Measurements from ENCODE around the gene TNIK.
"Not testable (repeated sequence)": the region's sequence is repeated elsewhere in the genome, so short reads cannot be mapped to it uniquely, and the experiment has no call there.

TNIK gene

GRCh38 chr3:171445620-171446204 lies 14.5 kb downstream of the TNIK start:
- DNase-seq (ENCODE audit: low read depth) = no peak

GRCh38 chr3:171444001-171444690 lies 16.1 kb downstream of the TNIK start:
- DNase-seq (ENCODE audit: low read depth) = no peak

- no peak for DNase-seq (ENCODE audit: low read depth)
Observed at GRCh38 chr3:171443211-171443957, 16.8 kb downstream of the TNIK start.

DNA sequence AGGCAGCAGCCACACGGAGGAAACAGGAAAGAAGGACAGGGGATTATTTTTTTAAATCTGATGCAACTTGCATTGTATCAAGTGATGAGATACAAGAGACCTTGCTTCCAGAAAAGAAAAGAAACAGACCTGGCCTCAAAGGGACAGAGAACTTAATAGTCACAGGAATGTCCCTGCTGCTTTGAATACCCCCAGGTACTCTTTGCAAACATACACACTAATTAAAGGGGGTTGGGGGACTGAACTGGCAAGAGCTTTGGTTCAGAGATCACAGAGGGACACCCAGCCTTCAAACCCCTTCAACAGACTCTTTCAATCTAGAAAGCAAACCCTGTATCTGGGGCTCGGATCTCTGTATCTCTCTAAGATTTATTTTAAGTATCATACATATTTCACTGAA lies 18.0 kb downstream of the TNIK start:
- no peak for DNase-seq (ENCODE audit: low read depth)

- no peak for DNase-seq (ENCODE audit: low read depth)
Observed at GRCh38 chr3:171441381-171441780, 18.8 kb downstream of the TNIK start.

DNA sequence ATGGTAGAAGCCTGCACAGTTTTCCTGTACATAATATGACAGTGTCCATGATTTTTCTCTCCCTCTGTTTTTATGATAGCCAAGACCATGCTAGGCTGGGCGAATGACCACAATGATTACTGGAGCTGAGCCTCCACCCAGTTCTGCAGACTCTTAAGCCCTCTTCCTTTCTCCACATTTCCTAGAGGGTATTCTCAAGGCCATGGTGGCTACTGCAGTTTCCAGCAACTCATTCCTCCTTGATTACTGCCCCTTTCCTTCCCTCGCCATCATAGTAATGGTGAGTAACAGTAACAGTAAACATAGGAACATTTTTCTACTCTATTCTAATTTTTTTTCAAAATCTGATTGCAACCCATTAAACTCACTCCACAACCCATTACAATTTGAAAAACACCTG lies 20.2 kb downstream of the TNIK start:
- DNase-seq (ENCODE audit: low read depth) = no peak

DNA sequence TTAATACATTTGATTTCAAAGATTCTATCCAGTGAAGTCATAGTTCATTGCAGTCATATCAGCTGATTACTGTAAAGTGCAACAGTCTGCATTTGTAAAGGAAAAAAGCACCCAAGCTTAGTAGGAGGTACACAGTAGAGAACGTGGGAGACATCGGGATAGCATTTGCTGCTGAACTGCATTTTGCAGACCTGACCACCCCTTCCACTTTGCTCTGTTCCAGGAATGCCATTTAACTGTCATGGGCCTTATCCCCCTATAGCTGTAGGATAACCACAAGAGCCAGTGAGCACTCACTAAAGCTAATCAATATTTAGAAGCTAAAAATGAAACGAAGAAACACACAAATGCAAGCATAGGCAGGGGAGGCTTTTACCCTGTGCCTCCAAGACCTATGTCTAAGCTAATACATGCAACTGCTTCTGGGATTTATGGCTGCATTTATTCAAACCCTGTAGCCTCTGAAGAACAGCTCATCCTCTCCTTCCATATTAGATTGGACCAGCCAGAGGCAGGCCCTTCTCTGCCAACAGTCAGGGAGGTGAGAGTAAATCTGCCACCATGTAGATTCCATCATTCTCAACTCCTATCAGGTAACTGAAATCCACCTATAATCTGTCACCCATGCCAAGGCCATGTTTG lies 23.0 kb downstream of the TNIK start:
- no peak for DNase-seq (ENCODE audit: low read depth)

DNA sequence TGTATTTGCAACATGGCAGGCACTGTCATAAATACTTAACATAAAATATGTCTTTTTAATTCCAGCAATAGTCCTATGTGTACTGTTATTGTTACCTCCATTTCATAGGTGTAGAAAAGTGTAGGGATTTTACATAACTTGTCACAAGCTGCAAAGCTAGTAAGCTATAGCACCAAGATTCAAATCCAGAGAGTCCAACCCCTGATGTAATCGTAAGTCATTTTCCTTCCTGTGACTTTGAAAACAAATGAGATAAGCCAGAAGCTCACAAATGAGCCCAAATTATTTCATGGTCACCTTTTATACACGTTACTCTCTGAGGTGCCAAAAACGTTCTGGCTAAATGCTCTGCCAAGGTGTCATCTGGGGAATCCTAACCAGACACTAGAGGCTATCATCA lies 23.8 kb downstream of the TNIK start:
- no peak for DNase-seq (ENCODE audit: low read depth)

DNA sequence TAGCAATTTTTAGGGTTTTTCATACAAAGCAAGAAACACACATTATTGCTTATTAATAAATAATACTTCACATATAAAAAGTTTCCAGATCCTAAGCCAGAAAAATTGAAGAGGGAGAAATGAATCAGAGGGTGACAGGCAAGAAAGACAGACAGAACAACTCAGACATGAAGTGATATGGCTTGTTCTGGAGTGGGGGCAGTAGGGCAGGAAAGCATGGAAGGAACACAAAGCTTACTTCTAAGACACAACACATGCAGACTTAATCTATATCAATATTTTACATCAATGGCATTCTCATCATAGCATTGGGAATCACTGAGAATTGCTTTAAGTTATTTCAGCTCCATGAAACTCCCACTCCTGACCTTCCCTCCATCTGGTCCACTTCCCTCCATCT lies 24.4 kb downstream of the TNIK start:
- DNase-seq (ENCODE audit: low read depth) = no peak

DNA sequence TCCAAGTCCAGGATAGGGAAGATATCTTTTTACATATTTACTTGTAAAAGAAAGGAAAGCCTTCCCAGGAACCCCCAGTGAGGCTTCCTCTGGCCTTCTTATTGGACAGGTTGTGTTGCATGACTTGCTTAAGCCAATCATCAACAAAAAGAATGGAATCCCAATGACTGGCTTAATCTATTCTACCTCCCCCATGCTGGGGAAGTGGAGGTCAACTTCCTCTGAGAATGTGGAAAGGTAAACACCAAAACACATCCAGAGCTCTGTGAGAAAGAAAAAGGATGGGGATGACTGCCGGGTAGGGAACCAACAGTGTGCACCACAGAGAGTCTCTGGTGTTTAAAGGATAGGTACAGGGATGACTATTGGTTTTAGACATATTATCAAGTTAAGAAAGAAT lies 25.1 kb downstream of the TNIK start:
- no peak for DNase-seq (ENCODE audit: low read depth)

DNA sequence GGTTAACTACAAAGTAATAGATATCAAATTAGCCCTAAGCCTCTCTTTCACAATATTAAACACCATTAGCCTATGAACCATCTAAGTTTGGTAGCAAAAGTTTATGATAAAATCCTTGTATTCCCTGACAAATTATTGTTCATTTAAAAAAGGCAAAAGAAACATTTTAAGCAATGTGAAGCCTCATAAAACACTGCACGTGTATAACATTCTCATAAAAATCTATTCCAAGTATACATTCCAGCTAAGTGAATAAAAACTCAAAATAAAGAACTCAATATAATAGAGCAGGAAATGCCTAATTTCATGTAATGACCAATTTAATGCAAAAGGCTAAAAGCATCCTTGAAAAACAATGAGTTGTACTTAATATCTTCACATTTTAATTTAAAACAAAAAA lies 27.7 kb downstream of the TNIK start:
- DNase-seq (ENCODE audit: low read depth) = no peak

- no peak for DNase-seq (ENCODE audit: low read depth)
Observed at GRCh38 chr3:171431550-171431949, 28.7 kb downstream of the TNIK start.

- no peak for DNase-seq (ENCODE audit: low read depth)
Observed at GRCh38 chr3:171430530-171430929, 29.7 kb downstream of the TNIK start.

DNA sequence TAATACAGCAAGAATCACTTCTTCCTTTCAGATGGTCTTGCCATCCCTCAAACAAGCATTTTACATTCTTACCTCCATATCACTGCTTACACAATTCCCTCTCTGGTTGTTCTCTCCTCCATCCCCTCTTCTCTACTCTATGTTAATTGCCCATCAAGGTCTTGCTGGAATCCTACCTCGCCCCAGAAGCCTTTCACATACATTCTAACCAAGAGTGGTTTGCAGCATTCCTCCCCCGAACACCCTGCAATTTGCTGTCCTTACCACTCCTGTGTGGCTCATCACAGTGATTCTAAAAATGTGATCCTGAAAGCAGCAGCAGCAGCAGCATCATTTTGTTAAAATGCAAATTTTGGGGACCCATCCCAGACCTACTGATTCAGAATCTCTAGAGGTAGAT lies 30.6 kb downstream of the TNIK start:
- DNase-seq (ENCODE audit: low read depth) = no peak

- no peak for DNase-seq (ENCODE audit: low read depth)
Observed at GRCh38 chr3:171428892-171429291, 31.3 kb downstream of the TNIK start.

- no peak for DNase-seq (ENCODE audit: low read depth)
Observed at GRCh38 chr3:171428321-171428787, 31.9 kb downstream of the TNIK start.

DNA sequence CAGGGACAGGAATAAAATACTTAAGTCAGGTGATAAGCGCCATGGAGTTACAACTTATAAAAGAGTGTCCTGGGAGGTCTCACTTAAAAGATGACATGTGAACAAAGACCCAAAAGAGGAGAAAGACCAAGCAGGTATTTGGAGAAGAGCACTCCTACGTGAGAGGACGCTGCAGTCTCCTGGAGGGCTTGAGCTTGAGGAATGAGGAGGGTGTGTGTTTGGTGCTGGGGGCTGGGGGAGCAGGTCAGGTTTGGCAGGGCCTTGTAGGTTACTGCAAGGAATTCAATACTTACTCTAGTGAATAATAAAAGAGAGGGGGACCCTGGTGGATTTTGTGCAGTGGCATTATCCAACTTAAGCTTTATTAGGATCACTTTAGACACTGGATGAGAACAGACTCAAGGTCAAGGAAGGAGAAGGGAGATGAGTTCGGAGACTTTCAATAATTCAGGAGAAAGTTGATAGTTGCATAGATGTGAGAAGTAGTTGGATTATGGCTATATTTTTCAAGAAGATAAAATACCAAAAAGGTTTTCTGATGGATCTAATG lies 32.4 kb downstream of the TNIK start:
- DNase-seq (ENCODE audit: low read depth) = no peak

- not testable (repeated sequence) for DNase-seq (ENCODE audit: low read depth)
Observed at GRCh38 chr3:171424063-171424462, 36.1 kb downstream of the TNIK start.

- DNase-seq (ENCODE audit: low read depth) = not testable (repeated sequence)
Observed at GRCh38 chr3:171422855-171423254, 37.4 kb downstream of the TNIK start.

DNA sequence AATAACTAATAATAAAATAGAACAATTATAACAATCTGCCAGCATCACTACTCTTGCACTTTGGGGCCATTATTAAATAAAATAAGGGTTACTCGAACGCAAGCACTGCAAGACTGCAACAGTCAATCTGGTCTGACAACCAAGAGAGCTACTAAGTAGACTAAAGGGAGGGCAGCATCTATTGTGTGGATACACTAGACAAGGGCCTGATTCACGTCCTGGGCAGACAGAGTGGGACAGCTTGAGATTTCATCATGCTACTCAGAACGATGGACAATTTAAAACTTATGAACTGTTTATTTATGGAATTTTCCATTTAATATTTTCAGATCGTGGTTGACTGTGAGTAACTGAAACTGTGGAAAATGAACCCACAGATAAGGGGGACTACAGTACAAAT lies 39.5 kb downstream of the TNIK start:
- no peak for DNase-seq (ENCODE audit: low read depth)

DNA sequence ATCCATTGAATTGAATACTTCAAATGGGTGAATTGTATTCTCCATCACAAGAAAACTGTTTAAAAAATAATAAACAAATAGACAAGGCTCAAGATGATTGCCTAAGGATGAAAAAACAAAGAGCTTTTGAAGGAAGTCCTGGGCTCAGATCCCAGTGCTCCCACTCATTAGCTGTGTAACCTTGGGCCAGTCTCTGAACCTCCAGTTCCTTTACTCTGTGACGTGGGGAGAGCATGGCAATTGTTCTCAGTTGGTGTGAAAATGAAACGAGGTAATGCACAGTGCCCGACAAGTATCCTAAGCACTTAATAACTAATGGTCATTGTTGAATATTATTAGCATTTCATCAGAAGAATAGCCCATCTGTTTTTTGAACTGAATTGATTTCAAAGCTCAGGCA lies 40.7 kb downstream of the TNIK start:
- DNase-seq (ENCODE audit: low read depth) = no peak

GRCh38 chr3:171417813-171418212 lies 42.4 kb downstream of the TNIK start:
- DNase-seq (ENCODE audit: low read depth) = no peak
